Thyroid gland (tissue), 4 donors: Measurements from ENCODE around the gene PIK3AP1.
"Not testable (repeated sequence)": the region's sequence is repeated elsewhere in the genome, so short reads cannot be mapped to it uniquely, and the experiment has no call there.

Experiments used
- POLR2A ChIP-seq, 2 donors: fragments of 450-650 bp; IDR thresholded peaks; one replicate each; pipeline ENCODE4 v1.6.1; 2017; ENCODE audit warnings: antibody characterized with exemption in 2 of 2, mild to moderate bottlenecking in 2 of 2, moderate library complexity in 1 of 2
- TF ChIP-seq, protein P1 (sequence below), 6 experiments: fragments of 200-600 bp in 3 of 6; fragments of 450-650 bp in 3 of 6; sonication (generic) in 3 of 6; IDR thresholded peaks; one replicate each; pipeline ENCODE4 v1.5.1; 2016 to 2019; ENCODE audit warnings: antibody characterized with exemption in 6 of 6, mild to moderate bottlenecking in 2 of 6, inconsistent platforms in 1 of 6, moderate library complexity in 1 of 6

DNA sequence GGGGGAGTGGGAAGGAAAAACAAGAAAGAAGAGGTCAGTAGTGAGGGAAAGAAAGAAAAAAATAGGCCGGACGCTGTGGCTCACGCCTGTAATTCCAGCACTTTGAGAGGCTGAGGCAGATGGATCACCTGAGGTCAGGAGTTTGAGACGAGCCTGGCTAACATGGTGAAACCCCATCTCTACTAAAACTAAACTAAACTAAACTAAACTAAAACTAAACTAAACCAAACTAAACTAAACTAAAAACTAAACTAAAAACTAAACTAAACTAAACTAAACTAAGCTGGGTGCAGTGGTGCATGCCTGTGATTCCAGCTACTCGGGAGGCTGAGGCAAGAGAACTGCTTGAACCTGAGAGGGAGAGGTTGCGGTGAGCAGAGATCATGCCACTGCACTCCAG lies 22.0 kb downstream of the PIK3AP1 start:
- not testable (repeated sequence) for TF ChIP-seq POLR2A (IDR thresholded peaks at IDR 0.05)
- TF ChIP-seq, protein P1, sequence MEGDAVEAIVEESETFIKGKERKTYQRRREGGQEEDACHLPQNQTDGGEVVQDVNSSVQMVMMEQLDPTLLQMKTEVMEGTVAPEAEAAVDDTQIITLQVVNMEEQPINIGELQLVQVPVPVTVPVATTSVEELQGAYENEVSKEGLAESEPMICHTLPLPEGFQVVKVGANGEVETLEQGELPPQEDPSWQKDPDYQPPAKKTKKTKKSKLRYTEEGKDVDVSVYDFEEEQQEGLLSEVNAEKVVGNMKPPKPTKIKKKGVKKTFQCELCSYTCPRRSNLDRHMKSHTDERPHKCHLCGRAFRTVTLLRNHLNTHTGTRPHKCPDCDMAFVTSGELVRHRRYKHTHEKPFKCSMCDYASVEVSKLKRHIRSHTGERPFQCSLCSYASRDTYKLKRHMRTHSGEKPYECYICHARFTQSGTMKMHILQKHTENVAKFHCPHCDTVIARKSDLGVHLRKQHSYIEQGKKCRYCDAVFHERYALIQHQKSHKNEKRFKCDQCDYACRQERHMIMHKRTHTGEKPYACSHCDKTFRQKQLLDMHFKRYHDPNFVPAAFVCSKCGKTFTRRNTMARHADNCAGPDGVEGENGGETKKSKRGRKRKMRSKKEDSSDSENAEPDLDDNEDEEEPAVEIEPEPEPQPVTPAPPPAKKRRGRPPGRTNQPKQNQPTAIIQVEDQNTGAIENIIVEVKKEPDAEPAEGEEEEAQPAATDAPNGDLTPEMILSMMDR (IDR thresholded peaks at IDR 0.05): not testable (repeated sequence)
